Left forelimb (tissue), 1 donor: ENCODE results near the gene ZYX.

Source experiments
- DNase-seq: peaks from one replicate; pipeline ENCODE4 v3.0.0-alpha.2; 2018; ENCODE audit warnings: low spot score

Gene ZYX

DNA sequence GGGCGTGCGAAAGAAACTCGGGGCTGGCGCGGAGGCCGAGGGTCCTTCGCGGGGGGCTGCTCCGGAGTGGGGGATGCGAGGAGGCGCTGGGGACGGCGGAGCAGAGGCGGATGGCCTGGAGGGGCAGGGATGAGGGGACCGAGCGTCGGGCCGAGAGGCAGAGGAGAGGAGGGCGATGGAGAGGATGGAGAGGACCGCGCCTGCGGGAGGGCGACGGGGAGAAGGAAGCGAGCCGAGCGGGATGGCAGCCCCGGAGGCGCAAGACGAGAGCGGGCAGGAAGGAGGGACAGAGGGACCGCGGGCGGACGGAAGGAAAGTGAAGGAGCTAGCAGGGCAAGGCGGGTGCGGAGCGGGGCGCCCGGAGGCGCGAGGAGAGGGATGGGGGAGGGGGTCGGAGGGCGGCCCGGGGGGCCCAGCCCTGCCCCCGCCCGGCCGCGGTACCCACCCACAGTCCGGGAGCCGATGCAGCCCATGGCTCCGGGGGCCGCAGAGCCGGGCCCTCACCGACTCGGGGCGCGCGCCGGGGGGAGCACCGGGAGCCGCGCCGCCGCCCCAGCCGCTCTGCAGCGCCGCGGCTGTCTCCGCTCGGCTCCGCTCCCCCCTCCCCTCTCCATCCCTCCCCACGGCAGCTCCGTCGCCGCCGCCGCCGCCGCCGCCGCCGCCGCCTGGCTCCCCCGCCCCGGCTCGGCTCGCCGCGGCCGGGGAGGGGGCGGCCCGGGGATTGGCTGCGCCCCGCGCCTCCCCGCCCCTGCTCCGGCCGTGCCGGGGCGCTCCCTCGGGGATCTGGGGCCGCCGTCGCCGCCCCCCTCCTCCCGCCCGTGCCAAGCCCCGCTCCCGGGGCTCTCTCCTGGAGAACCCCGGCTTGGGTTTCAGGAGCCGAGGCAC, 18.8 kb upstream of the ZYX start, which contains the start of gene FAM131B:
Gene FAM131B (minus strand): TSS at position 583 of the 885 bp plus-strand sequence. CDS start 110 bp downstream, at position 473.
- DNase-seq = no peak

GRCh38 chr7:143363016-143363937, 17.9 kb upstream of the ZYX start:
- no peak for DNase-seq

GRCh38 chr7:143367972-143368371, 13.2 kb upstream of the ZYX start:
- no peak for DNase-seq

GRCh38 chr7:143368387-143368786, 12.8 kb upstream of the ZYX start:
- DNase-seq = no peak

- no peak for DNase-seq
These were observed 11.2 kb upstream of the ZYX start for GRCh38 chr7:143369678-143370651.

DNA sequence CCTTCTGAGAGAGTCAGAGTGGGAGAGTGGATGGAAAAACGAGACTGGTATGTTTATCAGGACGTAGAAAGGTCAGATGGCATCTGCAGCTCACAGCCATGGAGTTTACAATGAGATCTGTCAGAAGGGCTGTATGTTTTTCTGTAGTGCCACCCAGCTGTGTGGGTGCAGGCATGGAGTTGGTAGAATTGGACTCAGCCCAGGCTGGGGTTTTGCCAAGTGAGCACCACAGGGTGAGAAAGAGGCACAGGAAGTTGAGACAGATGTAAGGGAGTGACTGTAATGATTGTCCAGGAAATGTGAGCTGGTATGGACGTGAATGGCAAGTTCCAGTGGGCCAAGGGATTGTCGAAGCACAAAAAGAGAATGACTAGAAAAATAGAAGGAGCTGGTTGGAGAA, 9.1 kb upstream of the ZYX start:
- DNase-seq = no peak

DNA sequence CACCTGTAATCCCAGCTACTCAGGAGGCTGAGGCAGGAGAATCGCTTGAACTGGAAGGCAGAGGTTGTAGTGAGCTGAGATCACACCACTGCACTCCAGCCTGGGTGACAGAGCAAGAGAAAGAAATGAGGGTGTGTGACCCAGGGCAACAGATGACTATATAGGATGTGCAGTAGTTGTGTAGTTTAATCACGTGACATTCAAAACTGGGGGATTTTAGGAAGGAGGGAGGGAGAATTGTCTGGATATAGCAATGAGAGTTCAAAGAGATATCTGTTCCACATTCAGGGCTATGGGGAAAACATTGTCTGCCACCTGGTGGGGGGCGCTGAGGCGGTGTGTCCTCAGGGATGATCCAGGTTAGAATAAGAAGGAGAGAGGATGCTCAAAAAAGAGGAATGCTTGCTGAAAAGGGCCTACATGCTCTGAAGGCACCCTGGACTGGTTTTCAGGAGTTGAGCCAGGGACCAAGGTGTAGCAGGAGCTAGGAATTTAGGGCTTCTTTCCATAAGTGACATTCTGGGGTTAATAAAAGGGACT, 7.8 kb upstream of the ZYX start:
- no peak for DNase-seq

DNA sequence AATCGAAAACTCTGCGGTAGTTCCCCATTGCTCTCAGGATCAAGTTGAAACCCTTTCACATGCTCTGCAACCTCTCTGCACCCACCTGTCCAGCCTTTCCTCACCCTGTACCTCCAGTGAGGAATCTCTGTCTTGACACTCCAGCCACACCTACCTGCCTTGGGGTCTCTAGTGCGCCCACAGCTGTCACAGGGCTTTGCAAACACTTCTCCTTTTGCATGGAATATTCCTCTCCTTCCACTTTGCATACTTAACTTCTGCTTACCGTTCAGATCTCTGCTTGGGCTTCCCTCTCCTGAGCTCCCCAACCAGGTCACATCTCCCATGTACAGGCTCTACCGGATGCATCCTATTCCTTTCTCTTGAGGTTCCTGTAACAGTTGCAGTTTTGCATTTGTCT, 6.6 kb upstream of the ZYX start:
- no peak for DNase-seq

- no peak for DNase-seq
These were observed 5.7 kb upstream of the ZYX start for GRCh38 chr7:143375298-143376034.

DNA sequence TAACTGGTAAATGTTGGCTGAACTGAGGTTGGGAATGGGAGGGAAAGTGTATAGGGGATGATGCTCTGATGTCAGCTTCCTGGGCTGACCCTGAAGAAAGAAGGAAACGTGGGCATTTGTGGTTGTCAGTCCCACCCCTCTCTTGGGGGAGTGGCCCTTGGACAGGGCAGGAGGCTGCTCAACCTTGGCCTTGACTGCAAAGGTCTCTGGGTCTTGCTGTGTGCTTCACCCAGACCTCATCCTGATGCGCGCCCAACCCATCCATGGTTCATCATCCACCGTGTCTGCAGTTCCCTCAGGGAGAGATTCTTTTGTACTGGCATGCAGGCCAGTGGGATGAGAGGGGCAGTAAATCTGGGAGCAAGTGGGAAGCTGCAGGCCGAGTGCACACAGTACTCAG, 4.7 kb upstream of the ZYX start:
- no peak for DNase-seq

DNA sequence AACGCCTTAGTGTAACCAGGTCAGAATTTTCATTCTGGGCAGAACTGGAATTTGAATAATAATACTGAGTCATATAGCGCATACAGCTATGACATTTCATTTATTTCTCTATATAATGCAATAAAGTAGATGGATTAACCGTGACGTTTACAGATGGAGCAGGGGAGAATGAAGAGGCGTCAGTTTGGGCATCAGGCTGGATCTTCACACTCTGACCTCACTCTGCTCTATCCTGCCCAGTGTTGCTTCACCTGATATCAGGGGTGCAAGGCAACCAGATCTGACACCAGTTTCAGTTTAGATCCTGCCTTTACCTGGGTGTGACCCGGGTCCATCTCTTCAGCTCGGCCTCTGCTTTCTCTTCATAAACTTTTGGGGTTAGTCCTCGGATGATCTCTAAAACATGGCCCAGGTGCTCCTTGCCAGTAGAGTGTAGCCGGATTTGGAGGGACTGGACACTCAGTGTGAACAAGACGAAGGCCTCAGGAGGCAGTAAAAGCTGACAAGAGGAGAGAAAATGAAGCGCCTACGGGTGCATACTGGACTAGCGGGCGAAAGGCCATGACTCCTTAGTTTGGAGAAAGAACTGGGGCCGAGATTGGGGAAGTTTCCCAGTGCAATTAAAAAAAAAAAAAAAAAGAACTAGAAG, 1.4 kb upstream of the ZYX start:
- peak; percentile 63 for DNase-seq

DNA sequence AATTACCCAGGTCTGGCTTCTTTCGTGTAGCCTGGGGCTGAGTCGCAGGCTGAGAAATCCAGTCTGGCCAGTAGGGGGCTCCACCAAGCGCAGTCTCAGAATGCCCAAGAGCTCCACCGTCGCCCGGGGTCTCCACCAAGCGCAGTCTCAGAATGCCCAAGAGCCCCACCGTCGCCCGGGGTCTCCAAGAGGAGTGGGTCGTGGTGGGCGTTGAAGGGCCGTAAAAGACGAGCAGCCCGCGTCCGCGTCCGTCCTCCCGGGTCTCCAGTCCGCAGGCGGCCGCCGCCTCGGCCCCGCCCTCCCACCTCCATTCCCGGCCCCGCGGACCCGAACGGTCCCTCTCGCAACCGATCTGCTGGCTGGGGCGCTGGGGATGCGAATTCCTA, 892 bp upstream of the ZYX start:
- peak; percentile 94 for DNase-seq

DNA sequence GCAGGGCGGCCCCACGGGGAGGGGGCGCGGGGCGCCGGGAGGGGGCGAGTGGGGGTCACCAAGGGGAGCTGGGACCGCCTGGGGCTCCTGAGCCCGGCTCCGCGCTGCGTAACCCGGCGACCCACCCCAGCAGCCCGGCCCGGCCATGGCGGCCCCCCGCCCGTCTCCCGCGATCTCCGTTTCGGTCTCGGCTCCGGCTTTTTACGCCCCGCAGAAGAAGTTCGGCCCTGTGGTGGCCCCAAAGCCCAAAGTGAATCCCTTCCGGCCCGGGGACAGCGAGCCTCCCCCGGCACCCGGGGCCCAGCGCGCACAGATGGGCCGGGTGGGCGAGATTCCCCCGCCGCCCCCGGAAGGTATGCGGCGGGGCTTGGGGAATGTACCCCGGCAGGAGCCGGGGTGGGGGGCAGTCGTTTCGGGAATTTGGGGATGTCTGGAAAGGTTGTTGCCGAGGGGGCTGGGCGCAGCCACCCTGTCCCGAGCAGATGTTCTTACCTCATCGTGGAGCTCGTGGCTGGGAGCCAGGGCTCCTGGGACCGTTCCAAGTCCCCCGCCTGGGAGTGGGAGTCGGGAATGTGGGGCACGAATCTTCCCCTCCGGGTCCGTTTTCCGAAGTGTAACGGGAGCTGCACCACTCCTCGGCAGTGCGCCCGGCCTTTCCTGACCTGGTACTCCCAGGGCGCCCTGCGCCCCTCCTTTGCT, 431 bp downstream of the ZYX start:
- peak; percentile 93 for DNase-seq

GRCh38 chr7:143382126-143382790, 1.1 kb downstream of the ZYX start:
- DNase-seq = no peak

- DNase-seq = peak; percentile 65
These were observed 1.9 kb downstream of the ZYX start for GRCh38 chr7:143382791-143383641.

DNA sequence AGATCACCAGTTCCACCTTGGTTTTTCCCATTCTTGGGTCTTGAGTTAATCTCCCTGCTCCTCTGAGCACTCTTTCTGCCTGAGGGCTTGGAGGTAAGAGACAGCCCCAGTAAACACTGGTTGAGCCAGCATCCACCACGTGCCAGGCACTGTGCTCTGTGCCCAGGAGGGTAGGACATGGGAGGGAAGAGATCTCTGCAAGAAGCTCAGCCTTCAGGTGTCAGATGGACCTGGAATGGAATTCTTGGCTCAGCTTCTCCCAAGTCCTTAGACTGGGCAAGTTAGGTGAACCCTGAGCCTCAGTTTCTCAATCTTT, 2.5 kb downstream of the ZYX start:
- no peak for DNase-seq

DNA sequence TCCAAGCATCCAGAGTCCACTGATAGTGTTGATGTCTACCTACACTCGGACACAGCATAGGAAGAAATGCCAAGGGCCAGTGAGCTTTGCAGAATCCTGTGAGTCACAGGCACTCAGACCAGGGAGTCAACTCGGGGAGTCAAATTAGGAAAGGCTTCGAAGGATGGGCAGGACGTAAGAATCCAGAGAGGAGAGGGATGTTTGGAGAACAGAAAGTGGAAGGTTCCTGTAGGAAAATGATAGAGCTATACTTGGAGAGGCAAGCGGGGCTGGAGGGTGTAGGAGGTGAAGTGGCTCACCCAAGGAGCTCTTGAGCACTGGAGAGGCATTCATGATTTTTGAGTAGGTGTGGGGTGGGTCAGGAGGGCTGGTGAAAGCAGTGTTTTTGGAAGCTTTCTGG, 3.0 kb downstream of the ZYX start:
- no peak for DNase-seq
